GM18520 (cell line): Measurements from ENCODE around the gene DAAM2.

Source experiments
- ATAC-seq: cut with Tn5 transposase; IDR thresholded peaks from one replicate; pipeline ENCODE4 v1.9.1; 2021; ENCODE audit not compliant: unreplicated experiment

Gene DAAM2

DNA sequence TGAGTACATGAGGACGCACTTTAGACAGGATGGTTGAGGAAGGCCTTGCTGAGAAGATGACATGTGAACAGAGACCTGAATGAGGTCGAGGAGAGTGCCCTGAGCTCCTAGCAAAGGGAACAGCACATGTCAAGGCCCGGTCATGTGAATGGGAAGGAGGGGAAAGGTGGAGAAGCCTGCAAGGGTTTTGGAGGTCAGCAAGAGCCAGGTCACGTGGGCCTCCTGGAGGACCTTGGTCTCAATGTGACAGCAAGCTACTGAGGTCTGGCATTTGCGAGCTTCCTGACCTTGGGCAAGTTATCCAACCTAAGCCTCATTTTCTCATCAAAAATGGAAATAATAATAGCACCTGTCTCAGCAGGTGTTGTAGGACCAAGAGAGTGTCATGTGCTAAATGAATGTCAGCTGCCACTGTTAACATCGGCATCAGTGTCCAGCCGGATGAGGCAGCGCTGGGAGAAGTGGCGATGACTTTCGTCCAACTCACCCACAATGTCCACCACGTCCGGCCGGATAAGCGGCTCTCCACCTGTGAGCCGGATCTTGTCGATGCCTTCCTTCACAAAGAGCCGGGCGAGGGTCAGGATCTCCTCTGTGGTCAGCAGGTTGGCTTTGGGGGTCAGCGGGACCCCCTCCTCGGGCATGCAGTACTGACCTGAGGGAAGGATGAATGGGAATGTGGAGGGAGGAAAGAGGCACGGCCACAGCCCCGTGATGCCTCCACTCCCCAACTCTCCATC is 133.2 kb downstream of the DAAM2 start:
- ATAC-seq = no peak

GRCh38 chr6:39925931-39926290 is 133.7 kb downstream of the DAAM2 start:
- ATAC-seq = no peak

GRCh38 chr6:39926668-39927067 is 134.5 kb downstream of the DAAM2 start:
- ATAC-seq = no peak

GRCh38 chr6:39927159-39927558 is 135.0 kb downstream of the DAAM2 start:
- no peak for ATAC-seq

- ATAC-seq = no peak
Measured at GRCh38 chr6:39929039-39929732, 137.0 kb downstream of the DAAM2 start.

- no peak for ATAC-seq
Measured at GRCh38 chr6:39929733-39930461, 137.7 kb downstream of the DAAM2 start.

DNA sequence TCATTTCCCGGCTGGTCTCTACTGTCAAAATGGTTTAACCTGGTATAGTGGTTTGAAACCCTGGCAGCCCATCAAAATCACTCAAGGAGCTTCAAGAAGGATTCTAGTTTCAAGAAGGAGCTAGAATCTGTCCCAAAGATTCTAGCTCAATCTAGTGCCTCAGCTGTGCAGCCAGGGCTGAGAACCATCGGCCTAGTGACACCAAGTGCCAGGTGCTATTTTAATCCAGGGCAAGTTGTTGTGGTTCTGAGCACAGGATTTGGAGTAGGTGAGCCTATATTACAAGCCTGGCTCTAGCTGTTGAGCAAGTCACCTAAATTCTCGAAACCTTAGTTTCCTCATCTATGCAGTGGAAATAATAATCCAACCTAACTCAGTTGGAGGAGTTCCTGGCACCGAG is 138.4 kb downstream of the DAAM2 start:
- ATAC-seq = no peak

DNA sequence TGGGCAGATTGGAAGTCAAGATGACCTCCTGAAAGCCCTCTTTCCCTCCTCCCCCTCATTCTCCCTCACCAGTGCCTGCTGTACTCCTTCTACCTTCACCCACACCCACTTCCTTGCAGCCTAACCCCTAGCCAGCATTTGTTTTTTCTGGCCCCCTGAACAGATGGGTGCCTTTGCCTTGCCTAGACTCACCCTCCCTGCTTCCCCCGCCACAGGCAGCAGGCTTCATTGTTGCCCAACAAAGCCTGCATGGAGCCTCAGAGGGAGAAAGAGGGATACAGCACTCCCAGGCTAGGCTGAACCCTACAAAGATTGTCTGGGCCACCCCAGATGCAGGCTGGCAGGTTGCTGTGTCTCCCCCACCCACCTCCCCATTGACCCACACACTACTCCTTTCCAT is 139.4 kb downstream of the DAAM2 start:
- no peak for ATAC-seq

DNA sequence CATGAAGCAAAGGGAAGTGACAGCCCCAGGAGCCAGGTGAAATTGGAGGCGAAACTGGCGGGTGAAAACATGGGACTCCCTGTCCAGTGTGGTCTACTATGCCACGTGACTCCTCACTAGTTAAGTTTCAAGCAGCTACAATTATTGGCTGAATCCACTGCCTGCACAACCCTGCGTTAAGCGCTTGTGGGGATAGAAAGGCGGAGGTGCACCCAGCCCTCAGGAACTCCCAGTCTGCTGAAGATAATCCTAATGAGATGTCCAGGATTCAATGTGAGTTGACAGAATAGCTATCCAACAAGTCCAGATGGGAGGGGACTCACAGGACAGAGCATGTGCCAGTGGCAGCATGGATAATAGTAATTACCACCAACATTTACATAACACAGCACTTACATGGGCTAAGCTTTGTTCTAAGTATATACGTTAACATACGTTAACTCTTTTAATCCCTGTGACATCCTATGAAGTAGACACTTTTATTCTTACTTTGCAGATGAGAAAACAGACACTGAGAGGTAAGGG is 140.3 kb downstream of the DAAM2 start:
- ATAC-seq = no peak

DNA sequence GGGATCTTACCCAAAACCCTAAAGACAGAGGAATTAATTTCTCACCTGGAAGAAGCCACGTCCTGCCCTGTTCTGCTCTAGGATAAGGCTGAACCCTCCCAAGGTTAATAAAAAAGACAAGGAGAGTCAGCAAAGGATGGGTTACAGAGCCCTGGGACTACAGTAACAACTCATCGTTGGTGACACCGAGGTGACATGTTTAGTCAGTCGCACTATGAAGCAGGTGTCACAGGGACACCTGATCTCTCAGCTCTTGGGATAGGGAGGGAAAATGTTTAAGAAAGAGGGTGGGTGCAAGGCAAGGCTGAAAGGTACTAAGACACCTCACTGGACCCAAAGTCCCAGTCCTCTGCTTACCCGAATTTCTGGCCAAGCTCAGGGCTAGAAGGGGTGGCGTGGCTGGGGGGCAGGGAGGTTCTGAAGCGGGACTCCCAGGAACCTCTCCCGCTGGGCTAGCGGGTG is 141.5 kb downstream of the DAAM2 start:
- ATAC-seq = no peak

DNA sequence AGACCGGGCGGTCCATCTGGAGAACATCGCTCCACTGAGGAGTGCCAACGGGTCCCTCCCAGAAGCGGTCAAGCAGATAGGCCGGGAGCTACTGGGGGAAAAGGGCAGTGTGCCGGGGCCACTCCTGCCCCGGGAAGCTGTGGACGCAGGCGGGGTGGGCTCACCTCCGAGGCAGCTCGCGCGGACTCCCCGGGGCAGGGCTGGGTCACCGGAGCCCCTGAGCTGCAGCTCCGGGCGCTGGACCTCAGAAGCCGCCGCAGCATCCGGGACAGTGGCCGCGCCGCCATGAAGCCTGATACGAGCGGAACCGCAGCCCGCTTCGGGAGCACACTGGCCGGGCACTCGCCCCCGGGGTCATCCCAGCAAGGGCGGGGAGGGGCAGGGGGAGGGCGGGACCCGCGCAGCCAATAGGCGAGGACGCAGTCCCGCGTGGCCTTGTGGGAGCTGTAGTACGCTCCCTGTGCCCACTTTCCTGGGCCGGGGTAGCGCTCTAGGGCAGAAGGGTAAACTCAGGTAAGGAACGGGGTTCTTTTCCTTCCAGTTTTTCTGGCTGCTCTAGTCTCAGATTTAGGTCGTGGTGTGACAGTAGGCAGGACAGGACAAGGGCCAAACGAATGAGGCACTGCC is 142.1 kb downstream of the DAAM2 start, which contains the start of gene MOCS1:
TSS of gene MOCS1 (minus strand) at position 332 of the 627 bp plus-strand sequence. CDS start at position 287, 45 bp downstream.
- no peak for ATAC-seq

- ATAC-seq = no peak
Measured at GRCh38 chr6:39935241-39935640, 143.1 kb downstream of the DAAM2 start.

- no peak for ATAC-seq
Measured at GRCh38 chr6:39936857-39937256, 144.7 kb downstream of the DAAM2 start.

GRCh38 chr6:39937686-39938333 is 145.6 kb downstream of the DAAM2 start:
- ATAC-seq = no peak

DNA sequence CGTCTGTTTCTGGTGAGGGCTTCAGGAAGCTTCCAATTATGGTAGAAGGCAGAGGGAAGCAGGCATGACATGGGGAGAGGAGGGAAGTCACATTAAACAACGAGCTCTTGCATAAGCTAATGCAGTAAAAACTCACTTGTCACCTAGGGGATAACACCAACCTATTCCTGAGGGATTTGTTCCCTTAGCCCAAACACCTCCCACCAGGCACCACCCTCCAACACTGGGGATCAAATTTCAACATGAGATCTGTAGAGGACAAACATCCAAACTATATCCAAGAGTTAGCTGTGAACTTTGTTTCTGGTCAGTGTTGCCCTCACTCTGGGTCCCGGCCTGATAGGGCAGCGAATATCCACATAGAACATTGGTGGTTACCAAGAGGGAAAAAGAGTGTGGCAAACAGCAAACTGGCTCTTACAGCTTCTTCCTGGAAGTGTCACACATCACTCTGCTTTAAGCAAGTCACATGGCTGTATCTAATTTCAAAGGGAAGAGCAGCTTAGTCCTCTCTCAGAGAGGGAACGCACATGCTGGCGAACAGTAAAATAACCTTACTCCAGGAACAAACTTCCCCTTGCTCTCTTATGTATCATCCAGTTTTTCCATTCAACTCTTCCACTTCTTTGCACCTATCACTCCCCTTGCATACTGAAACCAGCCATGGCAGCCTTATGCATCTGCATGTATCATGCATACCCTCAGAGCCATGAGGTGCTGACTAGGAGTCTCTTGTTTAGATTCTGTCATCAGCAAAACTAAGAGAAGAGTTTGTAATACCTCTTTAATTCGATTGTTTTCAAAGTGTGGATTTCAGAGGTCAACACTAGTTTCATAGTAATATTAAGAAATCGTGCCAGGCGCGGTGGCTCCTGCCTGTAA is 146.8 kb downstream of the DAAM2 start:
- no peak for ATAC-seq

DNA sequence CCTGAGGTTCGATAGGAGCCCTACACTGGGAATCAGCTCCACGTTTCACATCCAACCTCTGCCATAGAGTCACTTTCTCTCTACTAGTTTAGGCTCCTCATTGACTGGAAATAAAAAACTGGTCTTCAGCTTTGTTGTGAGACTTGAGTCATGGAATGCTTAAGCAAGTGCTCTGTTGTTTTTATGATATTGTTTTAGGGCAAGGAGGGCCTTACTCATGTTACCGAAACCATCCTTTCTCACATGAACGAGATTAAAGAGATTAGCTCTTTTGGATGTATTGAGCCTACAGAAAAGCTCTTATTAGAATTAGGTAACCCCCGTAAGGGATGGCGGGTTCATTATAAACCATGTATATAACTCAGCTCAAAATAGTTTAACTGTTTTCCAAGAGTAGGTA is 149.0 kb downstream of the DAAM2 start:
- ATAC-seq = no peak

DNA sequence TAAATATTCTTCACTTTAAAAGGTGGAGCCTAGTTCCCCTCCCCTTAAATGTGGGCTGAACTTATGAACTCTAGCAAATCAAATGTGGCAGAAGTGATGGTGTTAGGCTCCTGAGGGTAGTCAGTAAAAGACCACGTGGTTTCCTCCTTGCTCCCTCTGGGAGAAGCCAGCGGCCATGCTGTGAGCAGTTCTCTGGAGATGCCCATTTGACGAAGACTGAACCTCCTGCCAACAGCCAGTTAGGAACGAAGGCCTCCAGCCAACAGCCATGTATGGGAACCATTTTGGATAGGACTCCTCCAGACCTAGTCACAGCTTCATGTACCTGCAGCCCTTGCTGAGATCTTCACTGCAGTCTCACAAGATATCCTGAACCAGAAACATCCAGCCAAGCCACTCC is 149.6 kb downstream of the DAAM2 start:
- no peak for ATAC-seq

DNA sequence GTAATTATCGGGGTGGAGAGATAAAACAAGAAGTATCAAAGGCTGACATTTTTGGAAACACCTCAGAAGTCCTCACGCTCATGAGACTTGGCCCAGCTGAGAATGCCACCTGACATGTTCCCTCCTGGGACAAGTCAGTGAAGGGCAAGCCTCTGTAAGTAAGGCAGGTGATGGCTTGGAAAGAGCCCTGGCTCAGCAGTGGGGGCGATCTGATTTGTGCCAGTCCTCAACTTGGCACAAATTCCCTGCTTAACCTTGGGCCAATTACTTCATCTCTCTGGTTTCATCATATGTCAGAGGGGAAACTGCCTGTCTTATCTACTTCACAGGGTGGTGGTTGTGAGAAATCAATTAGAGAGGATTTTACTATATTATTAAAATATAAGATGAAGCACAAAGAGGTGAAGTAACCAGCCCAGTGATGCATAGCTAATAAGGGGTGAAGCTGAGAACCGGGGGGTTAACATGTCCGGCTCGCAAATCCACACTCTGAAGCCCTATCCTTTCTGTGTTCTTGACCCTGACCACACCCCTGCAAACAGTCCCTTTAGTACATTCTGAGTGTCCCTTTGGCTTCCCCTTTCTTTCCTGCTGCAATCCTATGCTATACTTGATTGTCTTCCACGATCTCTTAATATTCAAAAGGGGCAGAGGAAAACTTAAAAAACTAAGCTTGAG is 150.9 kb downstream of the DAAM2 start:
- ATAC-seq = no peak

DNA sequence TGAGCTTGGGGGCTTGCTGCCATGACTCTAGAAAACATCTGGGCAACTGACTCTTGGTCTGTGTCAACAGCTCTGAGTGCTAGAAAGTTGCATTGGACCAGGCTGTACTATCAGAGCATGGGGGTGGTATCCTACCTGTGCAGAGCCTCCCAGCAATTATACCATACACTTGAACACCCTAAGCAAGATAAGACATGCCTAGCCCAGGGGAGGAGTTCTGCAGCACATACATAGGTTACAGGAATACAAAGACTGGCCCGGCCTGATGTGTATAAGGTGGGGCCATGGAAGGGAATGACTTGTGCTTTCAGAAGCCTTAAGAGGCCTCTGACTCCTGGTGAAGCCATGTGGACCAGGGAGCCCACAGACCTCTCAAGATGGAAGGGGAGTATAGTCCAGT is 153.4 kb downstream of the DAAM2 start:
- ATAC-seq = no peak
